GM12892 (cell line): ENCODE results near the gene IDUA.

Experiments used
- POLR2A ChIP-seq: IDR thresholded peaks from 2 replicates; pipeline ENCODE4 v1.6.1; 2011; ENCODE audit warnings: low read depth, low read length, control low read depth
- POLR2AphosphoS5 ChIP-seq: IDR thresholded peaks from 2 replicates; pipeline ENCODE4 v1.6.1; 2011; ENCODE audit warnings: low read depth, low read length, control low read depth
- TAF1 ChIP-seq: IDR thresholded peaks from 2 replicates; pipeline ENCODE4 v1.6.1; 2011; ENCODE audit warnings: low read depth, mild to moderate bottlenecking, control low read depth, low read length, borderline replicate concordance

DNA sequence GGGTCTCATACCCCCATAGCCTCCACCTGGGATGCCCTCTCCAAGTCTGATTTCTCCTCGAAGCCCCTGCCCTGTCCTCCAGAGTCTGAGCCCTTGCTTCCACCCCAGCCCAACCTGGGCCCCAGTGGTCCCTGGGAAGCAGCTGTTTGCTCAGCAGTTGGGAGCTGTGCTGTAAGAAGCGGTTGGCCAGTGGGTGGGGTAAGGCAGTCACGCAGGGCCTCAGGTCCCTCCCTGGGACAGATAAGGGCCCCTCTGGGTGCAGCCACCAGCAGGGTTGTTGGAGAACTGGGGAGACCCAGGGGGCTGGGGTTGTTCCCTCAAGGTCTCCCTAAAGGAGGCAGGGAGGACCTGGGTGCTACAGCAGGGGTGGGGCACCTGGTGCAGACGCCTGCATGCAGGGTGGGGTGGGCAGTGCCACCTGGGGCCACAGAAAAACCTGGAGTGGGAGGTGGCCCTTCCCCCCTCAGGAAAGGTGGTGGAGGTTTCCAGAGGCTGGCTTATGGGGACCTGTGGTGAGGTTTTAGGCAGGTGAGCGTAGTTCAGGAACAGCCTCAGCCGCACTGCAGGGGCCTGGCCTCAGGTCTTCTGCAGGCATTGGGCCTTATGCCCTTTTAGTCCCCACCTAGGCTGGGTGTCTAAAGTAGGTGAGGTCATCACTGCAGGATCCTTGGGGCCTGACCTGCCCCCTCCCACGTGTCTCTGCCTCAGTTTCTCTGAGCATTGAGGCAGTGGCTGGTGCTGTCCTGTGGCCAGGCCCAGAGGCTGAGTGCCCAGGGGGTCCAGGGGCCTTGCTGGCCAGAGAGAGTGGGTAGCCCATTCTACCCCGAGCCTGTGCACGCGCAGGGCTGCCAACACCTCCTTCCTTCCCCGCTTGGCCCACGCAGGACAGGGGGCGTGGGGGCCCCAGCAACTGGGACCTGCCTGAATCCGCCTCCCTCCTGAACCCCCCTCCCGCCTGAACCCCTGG, 9.5 kb downstream of the IDUA start:
- no peak for TF ChIP-seq TAF1
- TF ChIP-seq POLR2AphosphoS5: no peak
- no peak for TF ChIP-seq POLR2A
